Jurkat, Clone E6-1 (cell line): Measurements from ENCODE around the gene SMPD1.

Experiments
- DNase-seq: peaks from one replicate; pipeline ENCODE4 v3.0.0-alpha.2; 2011; ENCODE audit warnings: low read depth, low spot score
- H3K4me3 ChIP-seq: 2 replicates; pipeline ENCODE4 v1.5.1; 2011; ENCODE audit warnings: mild to moderate bottlenecking, low read length, control low read depth, moderate library complexity

Gene SMPD1

GRCh38 chr11:6440906-6441358 is 50.7 kb downstream of the SMPD1 start, which contains the start of gene HPX:
HPX (minus strand) TSS chr11:6440987; CDS start chr11:6440963, 24 bp downstream.
- H3K4me3 ChIP-seq = no peak within 1 kb of the TSS
- no peak for DNase-seq

- DNase-seq = no peak
- no peak overlapping the region for H3K4me3 ChIP-seq
These were observed 52.2 kb downstream of the SMPD1 start for GRCh38 chr11:6442441-6442840.

- H3K4me3 ChIP-seq = no peak overlapping the region
- no peak for DNase-seq
These were observed 53.2 kb downstream of the SMPD1 start for GRCh38 chr11:6443269-6444003.
